Body of pancreas (tissue), 4 donors: ENCODE data around the gene FCRL5.

Experiments used
- POLR2A ChIP-seq, 3 donors: fragments of 450-650 bp; IDR thresholded peaks; one replicate each; pipeline ENCODE4 v1.6.1; 2016; ENCODE audit warnings: antibody characterized with exemption in 3 of 3, mild to moderate bottlenecking in 2 of 3
- TF ChIP-seq, protein P1 (sequence below), 7 experiments: fragments of 450-650 bp in 4 of 7; fragments of 200-600 bp in 3 of 7; sonication (generic) in 3 of 7; IDR thresholded peaks; one replicate each; pipeline ENCODE4 v1.5.1; 2016 to 2019; ENCODE audit warnings: antibody characterized with exemption in 7 of 7

DNA sequence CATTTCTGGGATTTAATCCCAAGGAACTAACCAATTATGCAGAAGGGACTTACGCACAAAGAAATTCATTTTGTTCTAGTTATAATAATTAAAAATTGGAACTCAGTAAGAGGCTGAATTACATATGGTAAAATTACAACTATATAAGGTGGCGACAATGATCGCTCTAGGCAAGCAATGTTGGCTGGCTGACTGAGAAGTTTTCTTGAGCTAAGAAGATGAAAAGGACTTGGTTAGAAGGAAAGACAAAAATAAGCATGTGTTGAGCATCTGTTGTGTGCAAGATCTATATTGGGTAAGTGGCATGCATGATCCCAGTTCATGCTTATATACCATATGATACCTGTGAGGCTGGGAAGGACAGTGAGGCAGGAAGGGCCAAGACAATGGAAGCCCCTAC lies 80.8 kb downstream of the FCRL5 start:
- TF ChIP-seq POLR2A (IDR thresholded peaks at IDR 0.05): no peak
- TF ChIP-seq, protein P1, sequence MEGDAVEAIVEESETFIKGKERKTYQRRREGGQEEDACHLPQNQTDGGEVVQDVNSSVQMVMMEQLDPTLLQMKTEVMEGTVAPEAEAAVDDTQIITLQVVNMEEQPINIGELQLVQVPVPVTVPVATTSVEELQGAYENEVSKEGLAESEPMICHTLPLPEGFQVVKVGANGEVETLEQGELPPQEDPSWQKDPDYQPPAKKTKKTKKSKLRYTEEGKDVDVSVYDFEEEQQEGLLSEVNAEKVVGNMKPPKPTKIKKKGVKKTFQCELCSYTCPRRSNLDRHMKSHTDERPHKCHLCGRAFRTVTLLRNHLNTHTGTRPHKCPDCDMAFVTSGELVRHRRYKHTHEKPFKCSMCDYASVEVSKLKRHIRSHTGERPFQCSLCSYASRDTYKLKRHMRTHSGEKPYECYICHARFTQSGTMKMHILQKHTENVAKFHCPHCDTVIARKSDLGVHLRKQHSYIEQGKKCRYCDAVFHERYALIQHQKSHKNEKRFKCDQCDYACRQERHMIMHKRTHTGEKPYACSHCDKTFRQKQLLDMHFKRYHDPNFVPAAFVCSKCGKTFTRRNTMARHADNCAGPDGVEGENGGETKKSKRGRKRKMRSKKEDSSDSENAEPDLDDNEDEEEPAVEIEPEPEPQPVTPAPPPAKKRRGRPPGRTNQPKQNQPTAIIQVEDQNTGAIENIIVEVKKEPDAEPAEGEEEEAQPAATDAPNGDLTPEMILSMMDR (IDR thresholded peaks at IDR 0.05): no peak
